ENCODE results near the gene JMJD6. TPM values are rescaled to one million over a fixed set of nuclear protein-coding genes. Genes with fewer than 3 reads are reported as not detected.

The JMJD6 gene
- polyA plus RNA-seq, 1 donor (not counting 4 experiments of a cell fraction or from before 2014, with no cell fraction given) = 12.0 TPM

DNA sequence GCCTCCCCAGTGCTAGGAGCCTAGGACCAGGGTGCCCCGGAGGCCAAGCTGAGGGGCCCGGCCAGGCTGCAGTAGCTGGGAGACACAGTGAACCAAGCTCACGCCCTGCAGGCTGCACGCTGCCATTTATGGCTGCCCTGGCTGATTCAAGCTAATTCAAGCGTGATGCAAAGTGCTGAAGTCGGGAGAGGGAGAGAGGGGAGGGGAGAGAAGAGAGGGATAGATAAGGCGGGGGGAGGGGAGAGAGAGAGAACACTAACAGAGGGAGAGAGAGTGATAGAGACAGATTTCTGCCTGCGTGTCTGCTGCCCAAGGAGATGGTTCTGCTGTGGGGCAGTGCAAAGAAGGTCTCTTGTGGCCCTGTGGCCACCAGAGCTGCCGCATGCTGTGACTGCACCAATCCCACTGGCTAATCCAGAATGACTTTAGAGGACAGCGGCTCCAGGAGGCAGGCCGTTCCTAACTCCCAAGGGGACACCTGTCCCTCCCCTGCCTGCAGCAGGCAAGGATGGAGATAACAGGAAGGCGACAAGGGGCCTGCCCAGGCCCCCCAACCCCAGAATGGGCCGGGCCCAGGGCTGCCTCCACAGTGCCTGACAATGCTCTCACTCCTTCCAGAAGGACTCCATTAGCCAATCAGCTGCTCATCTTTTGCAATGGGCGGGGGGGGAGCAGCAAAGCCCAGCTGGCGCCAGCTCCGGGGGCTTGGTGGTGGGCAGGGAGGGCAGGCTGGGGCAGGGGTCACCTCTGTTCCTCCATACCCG lies 28.5 kb downstream of the JMJD6 start:
- TF ChIP-seq CTCF (optimal IDR thresholded peaks at IDR 0.05 in 1 of 3, IDR thresholded peaks at IDR 0.05 in 1 of 3, conservative IDR thresholded peaks at IDR 0.05 in 1 of 3; ENCODE audit: extremely low read depth in 1 of 3, insufficient read depth in 2 of 3, low read length in 3 of 3) (no peak), EZH2 (IDR thresholded peaks at IDR 0.05; ENCODE audit: low read length) (no peak)
- dilution Hi-C loops (cut with MboI; ENCODE audit: extremely low pct_ligation_motif_present, low sequenced_read_pairs) = no loop called here
- H2AFZ ChIP-seq (ENCODE audit: control insufficient read depth, low read length) = no peak overlapping the region
- H3K4me1 ChIP-seq (ENCODE audit: control insufficient read depth, extremely low read depth, insufficient read depth, low read length) = peaks cover 39% of the 10 kb centered on the region
- H3K4me3 ChIP-seq (ENCODE audit: control insufficient read depth in 2 of 3, extremely low read depth in 1 of 3, insufficient read depth in 2 of 3, low read depth in 1 of 3, low read length in 3 of 3) = no peak overlapping the region
- no peak overlapping the region for H3K9ac ChIP-seq (ENCODE audit: control insufficient read depth, extremely low read depth, insufficient read depth, low read length)
- no peaks in the 10 kb centered on the region for H3K9me3 ChIP-seq (ENCODE audit: control insufficient read depth, low read depth, low read length)
- H3K27me3 ChIP-seq (ENCODE audit: control insufficient read depth, extremely low read depth, insufficient read depth, low read length) = no peaks in the 10 kb centered on the region
- peaks cover 0 to 14% of the 10 kb centered on the region in 2 experiments for H3K36me3 ChIP-seq (ENCODE audit: control insufficient read depth in 2 of 2, extremely low read depth in 1 of 2, insufficient read depth in 2 of 2, low read length in 2 of 2)
- peaks cover 8% of the 10 kb centered on the region for H3K9me1 ChIP-seq (ENCODE audit: control insufficient read depth, extremely low read depth, insufficient read depth, low read length)
- no peak overlapping the region for H3K27ac ChIP-seq (ENCODE audit: control insufficient read depth, insufficient read depth, low read length)
- FAIRE-seq (no peak), DNase-seq (ENCODE audit: low read depth, low spot score) (no peak)
- no peak overlapping the region for H3K4me2 ChIP-seq (ENCODE audit: control insufficient read depth, extremely low read depth, insufficient read depth, low read depth, low read length)
- H3K79me2 ChIP-seq (ENCODE audit: control insufficient read depth, insufficient read depth, low read length) = peaks cover 48% of the 10 kb centered on the region
- H4K20me1 ChIP-seq (ENCODE audit: control insufficient read depth, extremely low read depth, insufficient read depth, low read length) = peaks cover 3% of the 10 kb centered on the region

DNA sequence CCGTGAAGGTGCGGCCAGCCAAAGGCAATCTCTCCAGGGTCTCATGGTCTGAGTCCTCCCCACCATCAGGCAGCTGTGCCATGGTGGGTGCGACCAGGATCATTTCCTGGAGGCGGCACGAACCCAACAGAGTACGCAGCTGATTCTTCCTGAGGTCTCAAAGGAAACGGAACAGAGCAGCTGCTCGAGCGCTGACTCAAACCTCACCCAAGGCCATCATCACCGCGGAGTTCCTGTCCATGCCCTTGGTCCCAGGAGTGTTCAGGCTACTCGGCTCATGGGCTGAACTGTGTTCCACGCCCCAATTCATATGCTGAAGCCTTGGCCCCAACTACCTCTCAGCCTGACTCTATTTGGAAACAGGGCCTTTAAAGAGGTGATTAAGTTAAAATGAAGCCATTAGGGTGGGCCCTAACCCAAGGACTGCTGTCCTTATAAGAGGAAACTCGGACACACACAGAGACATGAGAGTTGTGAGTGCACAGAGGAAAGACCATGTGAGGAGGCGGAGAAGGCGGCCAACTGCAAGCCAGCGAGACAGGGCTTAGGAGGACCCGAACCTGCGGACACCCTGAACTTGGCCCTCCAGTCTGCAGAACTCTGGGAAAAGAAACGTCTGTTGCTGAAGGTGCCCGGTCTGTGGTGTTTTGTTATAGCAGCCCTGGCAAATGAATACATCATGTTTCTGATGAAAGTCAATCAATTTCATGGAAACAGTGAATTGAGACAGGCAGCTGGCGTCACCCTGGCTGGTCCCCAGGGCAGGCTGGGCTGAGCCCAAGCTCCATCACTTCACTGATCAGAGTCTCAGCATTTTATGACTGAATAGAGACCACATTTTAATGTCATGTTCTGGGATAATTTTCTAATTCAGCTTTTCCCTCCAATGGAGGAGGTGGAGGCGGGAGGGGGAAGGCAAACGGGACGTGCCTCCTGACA lies 29.4 kb downstream of the JMJD6 start:
- TF ChIP-seq CTCF (optimal IDR thresholded peaks at IDR 0.05 in 1 of 3, IDR thresholded peaks at IDR 0.05 in 1 of 3, conservative IDR thresholded peaks at IDR 0.05 in 1 of 3; ENCODE audit: extremely low read depth in 1 of 3, insufficient read depth in 2 of 3, low read length in 3 of 3) (no peak), EZH2 (IDR thresholded peaks at IDR 0.05; ENCODE audit: low read length) (no peak)
- peaks cover 39% of the 10 kb centered on the region for H3K4me1 ChIP-seq (ENCODE audit: control insufficient read depth, extremely low read depth, insufficient read depth, low read length)
- H2AFZ ChIP-seq (ENCODE audit: control insufficient read depth, low read length) = no peak overlapping the region
- H3K27me3 ChIP-seq (ENCODE audit: control insufficient read depth, extremely low read depth, insufficient read depth, low read length) = no peaks in the 10 kb centered on the region
- peaks cover 0 to 14% of the 10 kb centered on the region in 2 experiments for H3K36me3 ChIP-seq (ENCODE audit: control insufficient read depth in 2 of 2, extremely low read depth in 1 of 2, insufficient read depth in 2 of 2, low read length in 2 of 2)
- H4K20me1 ChIP-seq (ENCODE audit: control insufficient read depth, extremely low read depth, insufficient read depth, low read length) = peaks cover 3% of the 10 kb centered on the region
- no peak overlapping the region for H3K4me3 ChIP-seq (ENCODE audit: control insufficient read depth in 2 of 3, extremely low read depth in 1 of 3, insufficient read depth in 2 of 3, low read depth in 1 of 3, low read length in 3 of 3)
- H3K4me2 ChIP-seq (ENCODE audit: control insufficient read depth, extremely low read depth, insufficient read depth, low read depth, low read length) = no peak overlapping the region
- dilution Hi-C loops (cut with MboI; ENCODE audit: extremely low pct_ligation_motif_present, low sequenced_read_pairs) = no loop called here
- H3K79me2 ChIP-seq (ENCODE audit: control insufficient read depth, insufficient read depth, low read length) = peaks cover 45% of the 10 kb centered on the region
- DNase-seq (ENCODE audit: low read depth, low spot score) = no peak
- H3K27ac ChIP-seq (ENCODE audit: control insufficient read depth, insufficient read depth, low read length) = no peak overlapping the region
- H3K9me1 ChIP-seq (ENCODE audit: control insufficient read depth, extremely low read depth, insufficient read depth, low read length) = peaks cover 8% of the 10 kb centered on the region
- no peaks in the 10 kb centered on the region for H3K9me3 ChIP-seq (ENCODE audit: control insufficient read depth, low read depth, low read length)
- H3K9ac ChIP-seq (ENCODE audit: control insufficient read depth, extremely low read depth, insufficient read depth, low read length) = no peak overlapping the region
- no peak for FAIRE-seq
